HCT116 (cell line): ENCODE data around the gene IL21. TPM values are rescaled to one million over a fixed set of nuclear protein-coding genes. Genes with fewer than 3 reads are reported as not detected.

Source experiments
- ATAC-seq: fragments of 200-7000 bp; cut with Tn5 transposase; 2 replicates; pipeline ENCODE4 v1.9.1; 2020; ENCODE audit warnings: mild to moderate bottlenecking, moderate library complexity
- BruUV-seq: library from RNA; stranded (reverse); fragments of 400-500 nt; replicated peaks from 2 replicates; lab custom pipeline; 2021; lab: Mats Ljungman, UMichigan
- CTCF ChIA-PET: fragments of 300-600 bp; sonication (Branson Sonifier 250); formaldehyde crosslinking; loops from one replicate; lab custom pipeline; 2021; ENCODE audit warnings: antibody characterized with exemption; lab: Charles Lee
- POLR2A ChIA-PET: fragments of 300-600, 350-600 bp; sonication (Branson Sonifier 250); formaldehyde crosslinking; loops from one replicate; lab custom pipeline; 2021; ENCODE audit warnings: antibody characterized with exemption; lab: Charles Lee
- RAD21 ChIA-PET, 2 experiments: fragments of 300-600 bp; sonication (Branson Sonifier 250); formaldehyde crosslinking; loops; one replicate each; lab custom pipeline; 2023; ENCODE audit warnings: low total read pairs in 2 of 2; ENCODE audit not compliant: uncharacterized antibody in 2 of 2, unreplicated experiment in 2 of 2, low non-redundant PET in 1 of 2; lab: Charles Lee
- DNase-seq: peaks from one replicate; pipeline ENCODE4 v3.0.0-alpha.2; 2010; ENCODE audit warnings: low read depth, low spot score
- H2AFZ ChIP-seq: fragments of 200-600 bp; shearing (Covaris generic), sonication (generic); 2 replicates; pipeline ENCODE4 v1.6.1; 2017; ENCODE audit warnings: low read depth, mixed run types, mixed read lengths, antibody characterized with exemption, low read length; ENCODE audit not compliant: poor library complexity, severe bottlenecking
- H3K27ac ChIP-seq: 2 replicates; pipeline ENCODE4 v1.5.1; 2012; ENCODE audit warnings: low read depth, low read length
- H3K27me3 ChIP-seq: fragments of 200-600 bp; sonication (generic); 2 replicates; pipeline ENCODE4 v1.6.1; 2016; ENCODE audit warnings: mixed run types, low read length, mixed read lengths; ENCODE audit not compliant: insufficient read depth
- H3K36me3 ChIP-seq, 2 experiments: fragments of 200-500 bp in 1 of 2; fragments of 200-600 bp in 1 of 2; sonication (Bioruptor generic) in 1 of 2; sonication (generic) in 1 of 2; 2 replicates each; pipeline versions ENCODE4 v1.5.1 to v1.6.1; 2014 to 2016; ENCODE audit warnings: low read length in 2 of 2, inconsistent platforms in 1 of 2, mixed read lengths in 1 of 2, mixed run types in 1 of 2; ENCODE audit not compliant: insufficient read depth in 2 of 2, control insufficient read depth in 1 of 2
- H3K4me1 ChIP-seq, 2 experiments: fragments of 200-600 bp in 1 of 2; sonication (generic) in 1 of 2; 2 replicates each; pipeline versions ENCODE4 v1.5.1 to v1.6.1; 2012 to 2017; ENCODE audit warnings: low read length in 2 of 2, inconsistent platforms in 1 of 2, mild to moderate bottlenecking in 1 of 2, mixed read lengths in 1 of 2, mixed run types in 1 of 2, moderate library complexity in 1 of 2; ENCODE audit not compliant: insufficient read depth in 2 of 2, control insufficient read depth in 1 of 2
- H3K4me2 ChIP-seq: fragments of 200-600 bp; sonication (generic); 2 replicates; pipeline ENCODE4 v1.6.1; 2017; ENCODE audit warnings: mixed run types, low read length, mixed read lengths
- H3K4me3 ChIP-seq, 2 experiments: fragments of 200-600 bp in 1 of 2; sonication (generic) in 1 of 2; replicated peaks in 1 of 2; 2 replicates each; pipeline ENCODE4 v1.5.1; 2011 to 2016; ENCODE audit warnings: low read length in 2 of 2, control low read depth in 1 of 2, low read depth in 1 of 2, mild to moderate bottlenecking in 1 of 2, mixed read lengths in 1 of 2, mixed run types in 1 of 2
- H3K79me2 ChIP-seq: fragments of 200-600 bp; sonication (generic); 2 replicates; pipeline ENCODE4 v1.6.1; 2017; ENCODE audit warnings: mild to moderate bottlenecking, mixed run types, low read length, moderate library complexity, mixed read lengths; ENCODE audit not compliant: insufficient read depth
- H3K9ac ChIP-seq: fragments of 200-600 bp; sonication (generic); 2 replicates; pipeline ENCODE4 v1.6.1; 2016; ENCODE audit warnings: low read length, mixed read lengths
- H3K9me2 ChIP-seq: fragments of 200-600 bp; sonication (generic), shearing (Covaris generic); 2 replicates; pipeline ENCODE4 v1.6.1; 2017; ENCODE audit warnings: mixed run types, mild to moderate bottlenecking, moderate library complexity; ENCODE audit not compliant: insufficient read depth
- H3K9me3 ChIP-seq, 2 experiments: fragments of 200-500 bp in 1 of 2; fragments of 200-600 bp in 1 of 2; sonication (Bioruptor generic) in 1 of 2; sonication (generic) in 1 of 2; 2 replicates each; pipeline ENCODE4 v1.6.1; 2014 to 2017; ENCODE audit warnings: low read length in 2 of 2, mixed read lengths in 2 of 2, inconsistent platforms in 1 of 2, low read depth in 1 of 2, mild to moderate bottlenecking in 1 of 2, mixed run types in 1 of 2, moderate library complexity in 1 of 2; ENCODE audit not compliant: control insufficient read depth in 1 of 2, insufficient read depth in 1 of 2
- H4K20me1 ChIP-seq: fragments of 200-600 bp; sonication (generic), shearing (Covaris generic); 2 replicates; pipeline ENCODE4 v1.6.1; 2017; ENCODE audit warnings: mixed run types, mild to moderate bottlenecking, moderate library complexity; ENCODE audit not compliant: insufficient read depth
- CBX3 ChIP-seq: IDR thresholded peaks from 2 replicates; pipeline ENCODE4 v1.6.1; 2012; ENCODE audit warnings: low read depth
- CEBPB ChIP-seq: IDR thresholded peaks from 2 replicates; pipeline ENCODE4 v1.6.1; 2012; ENCODE audit warnings: low read depth
- CTCF ChIP-seq, 3 experiments: fragments of 200-600 bp in 1 of 3; sonication (generic) in 1 of 3; IDR thresholded peaks in 2 of 3; conservative IDR thresholded peaks in 1 of 3; 2 replicates each; pipeline ENCODE4 v1.5.1; 2012 to 2017; ENCODE audit warnings: low read depth in 2 of 3, low read length in 2 of 3, antibody characterized with exemption in 1 of 3, borderline replicate concordance in 1 of 3, control low read depth in 1 of 3, mild to moderate bottlenecking in 1 of 3, mixed read lengths in 1 of 3, mixed run types in 1 of 3, moderate library complexity in 1 of 3; ENCODE audit not compliant: insufficient read depth in 1 of 3
- EGR1 ChIP-seq: IDR thresholded peaks from 2 replicates; pipeline ENCODE4 v1.6.1; 2012; ENCODE audit warnings: low read depth
- EZH2 ChIP-seq: fragments of 200-600 bp; sonication (generic); IDR thresholded peaks from 2 replicates; pipeline ENCODE4 v1.6.1; 2017; ENCODE audit warnings: antibody characterized with exemption, mixed run types
- FOSL1 ChIP-seq: IDR thresholded peaks from 2 replicates; pipeline ENCODE4 v1.6.1; 2012; ENCODE audit warnings: low read depth
- JUND ChIP-seq: IDR thresholded peaks from 2 replicates; pipeline ENCODE4 v1.6.1; 2012
- POLR2A ChIP-seq: IDR thresholded peaks from 2 replicates; pipeline ENCODE4 v1.7.0; 2011; ENCODE audit warnings: borderline replicate concordance; ENCODE audit not compliant: insufficient read depth, insufficient read length; ENCODE audit errors: extremely low read depth
- POLR2AphosphoS5 ChIP-seq: IDR thresholded peaks from 2 replicates; pipeline ENCODE4 v1.6.1; 2011; ENCODE audit warnings: mild to moderate bottlenecking, low read depth, low read length, moderate library complexity
- REST ChIP-seq: IDR thresholded peaks from 2 replicates; pipeline ENCODE4 v1.6.1; 2012; ENCODE audit warnings: low read depth
- SIN3A ChIP-seq: IDR thresholded peaks from 2 replicates; pipeline ENCODE4 v1.6.1; 2012; ENCODE audit warnings: low read depth
- SP1 ChIP-seq: IDR thresholded peaks from 2 replicates; pipeline ENCODE4 v1.6.1; 2012; ENCODE audit warnings: low read depth
- TCF7L2 ChIP-seq: IDR thresholded peaks from 2 replicates; pipeline ENCODE4 v1.7.0; 2011; ENCODE audit warnings: borderline replicate concordance, inconsistent platforms; ENCODE audit not compliant: insufficient read depth, insufficient read length; ENCODE audit errors: extremely low read depth
- YY1 ChIP-seq: IDR thresholded peaks from 2 replicates; pipeline ENCODE4 v1.6.1; 2011; ENCODE audit warnings: low read length, low read depth, moderate library complexity, mild to moderate bottlenecking; ENCODE audit not compliant: insufficient replicate concordance; ENCODE audit errors: extremely low read depth
- ZBTB33 ChIP-seq: IDR thresholded peaks from 2 replicates; pipeline ENCODE4 v1.6.1; 2011; ENCODE audit warnings: mild to moderate bottlenecking, low read length, moderate library complexity; ENCODE audit not compliant: insufficient replicate concordance; ENCODE audit errors: extremely low read depth
- intact Hi-C: fragments of 100-400 bp; cut with micrococcal nuclease; formaldehyde crosslinking; loops from 2 replicates; pipeline ENCODE4 v1.10.0; 2022
- total RNA-seq: library from RNA; stranded (reverse); gene quantifications from one replicate; pipeline ENCODE4 v1.2.1, GENCODE V29; 2021; ENCODE audit not compliant: unreplicated experiment

The IL21 gene
- total RNA-seq, 1 experiment from 2014 or later = 0.12 TPM

GRCh38 chr4:122662701-122663100, 41.8 kb upstream of the IL21 start:
- RAD21 ChIA-PET = no interaction called here
- BruUV-seq = no TSS peak
- no peaks in the 10 kb centered on the region for H3K9me3 ChIP-seq
- H2AFZ ChIP-seq = no peak overlapping the region
- no peak overlapping the region for H3K4me3 ChIP-seq
- CTCF ChIA-PET = no interaction called here
- DNase-seq = no peak
- ATAC-seq = no peak
- no peaks in the 10 kb centered on the region for H3K27me3 ChIP-seq
- H3K9me2 ChIP-seq = no peaks in the 10 kb centered on the region
- no peak for TF ChIP-seq ZBTB33
- no peak for TF ChIP-seq CBX3
- no peak for TF ChIP-seq REST
- TF ChIP-seq EZH2 = no peak
- TF ChIP-seq CTCF (IDR thresholded peaks at IDR 0.05 in 2 of 3, conservative IDR thresholded peaks at IDR 0.05 in 1 of 3; ENCODE audit: borderline replicate concordance in 1 of 3, insufficient read depth in 1 of 3, low read depth in 2 of 3, low read length in 2 of 3) = no peak
- no peak for TF ChIP-seq CEBPB
- no peak for TF ChIP-seq SP1
- TF ChIP-seq JUND = no peak
- TF ChIP-seq POLR2A = no peak
- no peak for TF ChIP-seq TCF7L2
- no peak for TF ChIP-seq SIN3A
- TF ChIP-seq POLR2AphosphoS5 = no peak
- TF ChIP-seq FOSL1 = no peak
- no peak for TF ChIP-seq EGR1
- TF ChIP-seq YY1 = no peak
- no peaks in the 10 kb centered on the region for H3K79me2 ChIP-seq
- H3K4me1 ChIP-seq = peaks cover 12 to 44% of the 10 kb centered on the region in 2 experiments
- H3K9ac ChIP-seq = no peak overlapping the region
- no peaks in the 10 kb centered on the region for H4K20me1 ChIP-seq
- no peak overlapping the region for H3K27ac ChIP-seq
- H3K4me2 ChIP-seq = no peak overlapping the region
- intact Hi-C loops = no loop called here
- POLR2A ChIA-PET = no interaction called here
- no peaks in the 10 kb centered on the region for H3K36me3 ChIP-seq
